HG03354 (cell line): ENCODE data around the gene STOM.
"Not testable (repeated sequence)": the region's sequence is repeated elsewhere in the genome, so short reads cannot be mapped to it uniquely, and the experiment has no call there.

ENCODE experiments used
- ATAC-seq: cut with Tn5 transposase; IDR thresholded peaks from one replicate; pipeline ENCODE4 v1.9.1; 2021; ENCODE audit warnings: mild to moderate bottlenecking; ENCODE audit not compliant: unreplicated experiment, poor library complexity, severe bottlenecking

The STOM gene, protein sequence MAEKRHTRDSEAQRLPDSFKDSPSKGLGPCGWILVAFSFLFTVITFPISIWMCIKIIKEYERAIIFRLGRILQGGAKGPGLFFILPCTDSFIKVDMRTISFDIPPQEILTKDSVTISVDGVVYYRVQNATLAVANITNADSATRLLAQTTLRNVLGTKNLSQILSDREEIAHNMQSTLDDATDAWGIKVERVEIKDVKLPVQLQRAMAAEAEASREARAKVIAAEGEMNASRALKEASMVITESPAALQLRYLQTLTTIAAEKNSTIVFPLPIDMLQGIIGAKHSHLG

DNA sequence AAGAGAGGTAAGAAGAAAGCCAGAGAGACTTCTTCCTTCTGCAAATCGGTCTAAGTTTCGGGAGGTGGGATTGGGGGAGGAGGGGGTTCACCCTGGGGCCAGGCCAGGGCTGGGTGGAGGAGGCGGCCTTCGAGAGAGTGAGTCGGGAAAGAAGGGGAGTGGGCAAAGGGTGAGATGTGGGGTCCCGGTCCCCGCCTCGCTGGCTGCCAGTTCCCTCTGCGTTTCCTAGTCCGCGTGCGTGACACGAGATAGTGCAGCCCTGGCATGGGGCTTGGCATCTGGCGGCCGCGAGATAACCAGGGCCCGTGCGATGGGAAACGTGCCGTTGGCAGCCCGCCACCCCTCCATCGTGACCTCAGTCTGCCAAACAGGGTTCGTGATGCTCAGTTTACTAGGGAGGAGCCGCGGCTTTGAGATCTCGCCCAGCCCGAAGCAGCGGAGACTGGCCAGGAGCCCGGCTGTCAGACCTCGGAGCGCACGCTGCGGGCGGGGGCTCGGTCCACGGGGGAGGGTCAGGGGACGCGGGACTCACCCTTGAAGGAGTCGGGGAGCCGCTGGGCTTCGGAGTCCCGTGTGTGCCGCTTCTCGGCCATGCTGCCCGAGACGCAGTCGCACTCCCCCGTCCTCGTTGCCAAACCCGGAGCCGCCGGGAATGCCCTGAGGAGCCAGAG is at the start of gene STOM:
TSS of gene STOM (minus strand) at position 656 of the 671 bp plus-strand sequence. CDS start at position 593, 63 bp downstream.
- ATAC-seq, result peak; percentile 66

DNA sequence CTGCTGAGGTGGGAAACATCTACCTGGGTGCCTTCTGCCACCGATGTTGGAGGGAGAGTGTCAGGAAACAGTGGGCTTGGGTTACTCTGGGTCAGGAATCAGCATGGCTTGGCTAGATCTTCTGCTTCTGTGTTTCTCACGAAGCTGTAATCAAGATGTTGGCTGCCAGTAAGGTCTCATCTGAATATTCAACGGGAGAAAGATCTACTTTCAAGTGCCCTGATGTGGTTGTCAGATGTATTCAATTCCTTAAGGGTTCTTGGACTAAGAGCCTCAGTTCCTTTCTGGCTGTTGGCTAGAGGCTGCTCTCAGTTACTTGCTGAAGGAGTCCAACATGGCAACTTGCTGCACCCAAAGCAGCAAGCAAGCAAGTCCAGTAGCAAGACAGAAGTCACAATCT is 41.9 kb upstream of the STOM start:
- no peak for ATAC-seq

DNA sequence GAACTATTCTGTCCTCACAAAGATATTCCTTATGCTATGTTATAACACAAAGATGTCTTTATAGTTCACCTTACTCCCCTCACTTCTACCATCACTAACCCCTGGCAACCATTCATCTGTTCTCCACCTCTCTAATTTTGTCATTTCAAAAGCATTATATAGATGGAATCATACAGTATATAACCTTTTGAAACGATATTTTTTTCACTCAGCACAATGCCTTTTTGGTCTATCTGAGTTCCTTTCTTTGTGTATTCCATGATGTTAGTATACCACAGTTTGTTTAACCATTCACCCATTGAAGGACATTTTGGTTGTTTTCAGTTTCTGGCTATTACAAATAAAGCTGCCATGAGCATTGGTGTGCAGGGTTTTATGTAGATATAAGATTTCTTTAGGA is 35.8 kb upstream of the STOM start:
- ATAC-seq, result no peak

DNA sequence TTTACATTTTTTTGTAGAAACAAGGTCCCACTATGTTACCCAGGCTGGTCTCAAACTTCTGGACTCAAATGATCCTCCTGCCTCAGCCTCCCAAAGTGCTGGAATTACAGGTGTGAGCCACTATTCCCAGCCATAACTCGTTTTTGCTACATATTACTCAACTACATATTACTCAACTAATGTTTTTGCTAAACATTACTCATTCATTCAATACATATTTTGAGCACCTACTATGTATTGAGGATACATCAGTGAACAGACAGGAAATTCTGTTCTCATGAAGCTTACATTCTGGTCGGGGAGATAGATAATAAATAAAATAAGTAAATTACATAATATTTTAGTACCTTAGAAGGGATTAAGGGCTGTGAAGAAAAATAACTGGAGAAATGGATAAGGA is 34.9 kb upstream of the STOM start:
- ATAC-seq, result no peak

DNA sequence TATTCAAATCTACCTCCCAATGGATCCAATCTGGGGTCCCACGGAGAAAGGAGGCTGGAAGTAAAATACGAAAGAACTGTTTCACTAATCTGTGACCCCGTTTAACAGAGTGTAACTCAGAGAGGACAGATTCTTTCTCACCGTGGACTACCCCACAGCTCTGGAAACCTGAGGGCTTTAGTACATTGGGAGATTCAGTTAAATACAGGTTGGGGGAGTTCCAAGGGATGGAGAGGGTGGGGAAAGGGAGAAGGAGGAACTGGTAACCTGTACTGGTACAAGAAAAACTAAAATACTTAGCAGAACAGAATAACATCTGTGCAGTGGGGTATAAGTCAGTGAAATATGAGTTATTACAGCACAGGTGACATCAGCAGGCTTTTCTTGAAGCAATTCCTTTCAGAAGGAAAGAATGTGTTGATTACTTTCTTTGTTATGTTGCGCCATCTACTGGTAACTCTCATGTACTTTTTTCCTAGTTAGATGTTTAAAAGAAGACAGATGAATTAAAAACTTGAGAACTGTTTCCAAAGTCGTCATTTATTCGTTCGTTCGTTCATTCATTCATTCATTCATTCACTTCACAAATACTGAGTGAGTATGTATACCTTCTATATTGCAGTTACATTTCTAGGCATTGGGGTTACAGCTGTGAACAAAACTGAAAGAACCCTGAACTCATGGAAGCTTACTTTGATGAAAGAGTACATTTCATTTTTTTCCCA is 30.0 kb upstream of the STOM start:
- no peak for ATAC-seq

DNA sequence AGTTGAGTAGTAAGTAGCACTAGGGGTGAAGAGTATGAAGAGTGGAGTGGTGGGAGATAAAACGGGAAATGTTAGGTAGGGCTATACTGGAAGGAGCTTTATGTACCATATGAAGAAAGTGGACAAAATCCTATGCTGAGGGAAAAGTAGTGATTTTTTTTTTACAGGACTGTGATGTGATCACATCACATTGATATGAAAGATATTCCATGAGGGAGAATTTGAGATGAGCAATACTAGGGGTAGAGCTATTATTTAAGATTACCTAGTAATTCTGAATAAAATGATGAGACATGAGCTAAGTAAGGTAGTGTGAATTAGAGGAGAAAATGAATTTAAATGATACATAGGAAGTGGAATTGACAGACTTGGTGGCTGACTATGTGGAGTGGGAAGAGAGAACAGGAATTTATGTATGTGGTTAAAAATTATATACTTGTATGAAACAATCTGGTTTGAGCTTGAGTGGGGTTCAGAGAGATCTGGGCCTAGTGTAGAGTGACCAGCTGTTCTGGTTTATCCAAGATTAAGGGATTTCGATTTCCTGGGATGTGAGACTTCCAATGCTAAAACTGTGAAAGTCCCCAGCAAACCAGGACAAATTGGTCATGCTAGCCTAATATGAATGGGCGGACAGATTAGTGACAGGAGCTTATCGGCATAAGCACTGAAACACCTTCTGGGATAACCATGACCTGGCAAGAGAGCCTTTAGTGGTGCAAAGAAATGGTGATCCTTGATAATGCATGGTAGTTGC is 29.3 kb upstream of the STOM start:
- ATAC-seq, result no peak

DNA sequence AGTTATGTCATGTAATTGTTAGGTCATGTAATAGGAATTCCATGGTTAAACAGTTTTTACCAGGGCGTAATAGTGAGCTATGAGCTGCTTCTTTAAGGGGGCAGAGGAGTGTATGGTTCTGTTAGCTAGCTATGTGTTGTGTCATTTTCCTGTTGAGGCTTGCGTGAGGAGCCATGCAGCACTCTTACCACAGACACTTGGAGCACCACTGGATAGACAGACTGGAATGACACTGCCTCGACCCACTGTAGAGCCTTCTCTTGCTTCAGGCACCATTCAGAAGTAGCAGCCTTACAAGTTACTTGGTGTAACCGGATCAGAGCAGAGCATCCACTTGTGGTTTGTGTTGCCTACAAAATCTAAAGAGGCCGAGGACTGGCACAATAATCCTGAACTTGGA is 28.3 kb upstream of the STOM start:
- no peak for ATAC-seq

DNA sequence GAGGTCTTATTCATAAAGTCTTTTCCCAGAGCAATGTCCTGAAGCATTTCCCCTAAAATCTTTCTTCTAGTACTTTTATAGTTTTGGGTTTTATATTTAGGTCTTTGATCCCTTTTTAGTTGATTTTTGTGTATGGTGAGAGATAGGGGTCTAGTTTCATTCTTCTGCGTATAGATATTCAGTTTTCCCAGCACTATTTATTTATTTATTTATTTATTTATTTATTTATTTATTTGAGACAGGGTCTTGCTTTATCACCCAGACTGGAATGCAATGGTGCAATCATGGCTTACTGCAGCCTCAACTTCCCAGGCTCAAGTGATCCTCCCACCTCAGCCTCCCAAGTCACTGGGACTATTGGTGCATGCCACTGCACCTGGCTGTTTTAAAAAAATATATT is 27.2 kb upstream of the STOM start:
- ATAC-seq, result not testable (repeated sequence)

DNA sequence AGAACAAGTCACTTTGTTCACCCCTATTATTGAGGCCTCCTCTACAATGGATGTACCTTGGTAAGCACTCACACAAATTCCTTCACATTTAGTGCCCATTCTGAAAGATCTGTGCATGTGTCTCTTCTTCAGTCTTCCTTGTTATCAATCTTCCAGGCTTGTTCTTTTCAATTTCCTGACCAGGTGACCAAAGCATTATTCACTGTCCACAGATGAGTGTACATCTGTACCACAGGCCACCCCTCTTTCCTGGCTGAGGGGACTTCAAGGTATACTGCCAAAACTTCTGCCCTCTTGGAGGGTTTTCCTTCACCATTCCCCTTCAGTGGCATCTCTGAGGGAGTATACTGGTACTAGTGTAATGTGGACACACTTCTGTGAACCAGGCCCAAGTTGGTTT is 25.5 kb upstream of the STOM start:
- no peak for ATAC-seq

DNA sequence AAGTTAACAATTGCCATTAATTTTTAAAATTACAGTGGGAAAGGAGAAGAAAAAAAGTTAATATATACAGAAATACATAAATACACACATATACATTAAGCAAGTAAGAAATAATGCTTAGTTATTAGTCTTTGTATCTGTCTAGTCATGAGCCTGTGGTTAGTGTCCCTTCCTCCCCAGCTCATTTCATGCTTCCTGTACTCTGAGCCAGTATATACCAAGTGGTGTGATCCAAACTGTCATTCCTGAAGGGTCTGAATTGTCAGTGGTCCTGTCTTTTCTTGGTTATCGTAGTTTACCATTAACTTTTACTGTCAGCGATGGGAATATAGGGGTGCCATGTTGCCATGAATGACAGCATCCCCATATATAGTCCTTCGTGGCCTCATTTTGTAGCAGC is 24.2 kb upstream of the STOM start:
- ATAC-seq, result no peak

DNA sequence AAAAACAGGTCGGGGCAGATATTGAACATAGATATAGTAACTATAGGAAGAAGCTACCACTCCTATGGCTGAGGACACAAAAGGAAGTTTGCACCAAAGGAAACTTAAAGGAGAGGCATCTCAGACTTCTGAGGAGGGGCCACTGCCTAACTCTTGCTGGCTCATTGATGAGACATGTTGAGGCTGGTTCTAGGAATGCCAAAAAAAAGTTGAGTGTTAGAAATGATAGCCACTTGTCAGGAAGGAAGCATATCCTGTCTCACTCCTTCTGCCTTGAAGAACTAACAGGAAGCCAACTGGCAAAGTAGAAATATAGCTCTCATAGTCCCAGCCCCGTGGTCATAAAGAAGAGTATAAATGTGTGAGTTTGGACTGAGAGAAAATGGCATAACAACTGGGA is 23.3 kb upstream of the STOM start:
- no peak for ATAC-seq

DNA sequence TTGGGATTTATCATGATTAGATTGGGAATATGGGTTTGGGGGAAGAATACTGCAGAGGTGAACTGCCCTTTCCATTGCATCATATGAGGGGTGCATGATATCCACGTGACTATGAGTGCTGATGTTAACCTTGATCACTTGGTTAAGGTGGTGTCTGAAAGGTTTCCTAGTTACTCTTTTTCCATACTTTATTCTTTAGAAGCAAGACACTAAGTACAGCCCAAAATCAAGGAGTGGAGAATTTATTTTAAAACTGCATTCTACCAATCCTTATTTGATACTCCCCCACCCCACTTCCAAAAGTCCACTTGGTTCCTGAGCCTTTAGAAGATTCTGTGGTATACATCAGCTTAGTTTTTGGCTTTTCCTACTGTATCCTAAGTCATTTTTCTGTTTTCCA is 20.3 kb upstream of the STOM start:
- no peak for ATAC-seq

DNA sequence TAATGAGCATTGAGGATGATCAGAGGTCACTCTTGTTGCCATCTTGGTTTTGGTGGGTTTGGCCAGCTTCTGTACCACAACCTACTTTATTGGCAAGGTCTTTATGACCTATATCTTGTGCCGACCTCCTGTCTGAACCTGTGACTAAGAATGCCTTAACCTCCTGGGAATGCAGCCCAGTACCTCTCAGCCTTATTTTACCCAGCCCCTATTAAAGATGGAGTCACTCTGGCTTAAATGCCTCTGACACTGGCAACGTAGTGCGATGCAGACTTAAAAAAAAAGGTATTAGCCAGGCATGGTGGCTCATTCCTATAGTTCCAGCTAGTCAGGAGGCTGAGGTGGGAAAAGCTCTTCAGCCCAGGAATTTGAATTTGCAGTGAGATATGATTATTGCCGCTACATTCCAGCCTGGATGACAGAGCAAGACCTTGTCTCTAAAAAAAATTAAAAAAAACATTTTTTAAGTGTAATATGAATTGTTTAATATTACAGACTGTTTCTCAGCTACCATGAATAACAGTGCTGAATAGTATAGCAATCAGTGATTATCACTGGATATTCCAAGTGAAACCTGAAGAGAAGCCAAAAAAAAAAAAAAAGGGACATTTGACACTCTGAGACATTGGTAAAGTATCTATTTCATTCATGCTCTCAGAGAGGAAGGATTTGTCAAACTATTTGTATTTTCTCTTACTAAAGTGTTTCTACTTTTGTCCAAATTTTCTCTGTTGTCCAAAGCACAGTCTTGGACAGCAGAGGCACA is 18.3 kb upstream of the STOM start:
- no peak for ATAC-seq

DNA sequence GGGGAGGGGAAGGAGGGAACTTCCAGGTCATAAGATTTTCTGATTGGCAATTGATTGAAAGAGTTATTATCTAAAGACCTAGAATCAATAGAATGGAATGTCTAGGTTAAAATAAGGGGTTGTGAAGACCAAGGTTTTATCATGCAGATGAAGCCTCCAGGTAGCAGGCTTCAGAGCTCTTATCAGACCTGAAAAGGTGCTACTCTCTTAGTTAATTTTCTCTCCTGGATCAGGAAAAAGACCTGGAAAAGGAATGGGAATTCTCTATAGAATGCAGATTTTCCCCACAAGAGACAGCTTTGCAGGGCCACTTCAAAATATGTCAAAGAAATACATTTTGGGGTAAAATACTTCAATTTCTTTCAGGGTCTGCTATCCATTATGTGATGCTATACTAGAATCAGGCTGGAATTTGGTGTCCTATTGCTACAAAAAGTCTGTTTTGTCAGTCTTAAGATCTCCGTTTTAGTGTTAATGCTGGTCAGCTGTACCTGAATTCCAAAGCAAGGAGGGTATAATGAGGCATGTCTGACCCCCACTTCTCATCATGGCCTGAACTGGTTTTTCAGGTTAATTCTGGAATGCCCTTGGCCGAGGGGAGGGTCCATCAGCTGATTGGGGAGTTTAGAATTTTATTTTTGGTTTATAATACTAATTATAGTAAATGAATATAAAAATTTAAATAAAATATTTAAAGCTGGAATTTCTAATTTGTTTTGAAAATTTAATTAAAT is 16.6 kb upstream of the STOM start:
- no peak for ATAC-seq

DNA sequence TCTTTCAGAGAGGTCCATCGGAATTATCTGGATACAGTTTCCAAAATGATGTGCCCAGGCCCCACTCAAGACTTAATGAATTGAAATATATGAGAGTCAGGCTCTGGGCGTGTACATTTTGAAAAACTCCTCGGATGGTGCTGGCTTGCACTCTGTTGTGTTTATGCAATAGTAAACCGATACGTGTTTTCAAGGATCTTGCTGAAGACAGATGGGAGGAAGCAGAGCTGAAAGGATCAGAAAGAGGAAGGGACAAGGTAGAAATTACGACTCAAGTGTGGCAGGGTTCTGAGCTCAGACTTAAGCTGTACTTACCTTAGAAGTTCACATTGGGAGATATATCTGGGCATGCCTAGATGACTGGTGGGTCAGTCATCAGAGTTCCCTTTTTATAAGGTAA is 13.7 kb upstream of the STOM start:
- no peak for ATAC-seq

DNA sequence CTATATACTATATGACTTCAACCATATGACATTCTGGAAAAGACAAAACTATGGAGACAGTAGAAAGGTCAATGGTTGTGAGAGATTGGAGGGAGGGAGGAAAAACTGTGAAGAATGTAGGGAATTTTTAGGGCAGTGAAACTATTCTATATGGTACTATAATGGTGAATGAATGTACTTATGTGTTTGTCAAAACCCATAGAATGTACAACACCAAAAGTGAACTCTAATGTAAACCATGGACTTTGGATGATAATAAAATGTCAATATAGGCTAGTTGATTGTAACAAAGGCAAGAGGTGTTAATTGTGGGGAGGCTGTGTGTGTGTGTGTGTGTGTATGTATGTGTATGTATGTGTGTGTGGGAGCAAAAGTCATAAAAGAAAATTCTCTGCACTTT is 10.8 kb upstream of the STOM start:
- ATAC-seq, result no peak

DNA sequence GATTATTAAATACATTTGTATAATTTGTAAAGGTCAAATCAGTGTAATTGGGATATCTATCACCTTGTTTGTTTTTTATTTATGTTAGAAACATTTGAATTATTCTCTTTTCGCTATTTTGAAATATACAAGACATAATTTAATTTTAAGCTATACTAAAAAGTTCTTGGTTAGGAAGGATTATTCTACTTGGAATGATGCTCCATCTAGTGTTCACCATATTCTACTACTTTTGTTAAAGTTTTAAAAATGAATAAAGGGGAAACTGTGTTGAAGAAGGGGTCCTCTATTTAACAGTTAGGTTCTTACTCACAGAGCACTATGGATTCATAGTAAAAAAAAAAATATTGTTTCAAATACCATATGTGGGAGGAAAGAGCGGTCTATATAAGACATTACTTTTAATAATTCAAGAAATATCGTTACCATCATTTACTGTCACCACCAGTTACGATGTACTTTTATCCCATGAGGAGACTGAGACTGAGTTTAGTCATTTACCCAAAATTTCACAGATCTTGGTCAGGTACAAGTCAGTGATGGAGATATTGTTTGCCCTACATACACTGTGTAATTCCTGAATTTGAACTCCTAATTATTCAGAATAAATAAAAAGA is 6.3 kb upstream of the STOM start:
- ATAC-seq, result no peak

DNA sequence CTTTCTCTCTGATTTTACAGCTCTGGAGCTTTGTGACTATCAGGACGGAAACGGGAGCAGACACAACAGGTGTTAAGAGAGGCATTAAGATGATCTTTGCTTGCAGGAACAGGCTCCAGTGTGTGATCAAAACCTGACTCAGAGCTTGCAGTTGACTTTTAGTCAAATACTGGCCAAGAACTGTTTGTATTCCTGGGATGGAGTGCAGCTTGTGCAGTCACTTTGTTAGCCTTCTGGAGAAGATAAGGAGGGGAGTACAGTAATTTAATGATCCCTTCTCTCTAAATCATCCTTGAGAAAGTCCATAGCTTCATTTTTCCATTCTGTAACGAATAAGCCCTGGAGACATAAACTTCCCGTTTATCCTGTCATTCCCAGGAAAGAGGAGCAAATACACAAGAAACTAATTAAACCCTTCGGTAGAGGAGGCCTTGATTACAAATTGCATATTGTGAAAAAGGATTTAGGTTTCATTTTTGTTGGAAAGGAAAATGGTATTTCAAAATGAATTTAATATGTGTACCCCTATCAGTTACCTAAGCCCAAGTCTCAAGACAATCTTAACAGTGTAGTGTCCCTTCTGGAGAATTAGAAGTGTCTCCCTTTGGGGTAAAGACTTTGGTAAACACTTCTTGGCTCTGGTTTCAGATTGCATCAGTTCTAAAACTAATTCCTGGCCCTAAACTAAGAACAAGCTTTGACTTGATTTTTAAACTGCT is 3.1 kb upstream of the STOM start:
- ATAC-seq, result no peak
